ENCODE data around the gene IL16.

DNA sequence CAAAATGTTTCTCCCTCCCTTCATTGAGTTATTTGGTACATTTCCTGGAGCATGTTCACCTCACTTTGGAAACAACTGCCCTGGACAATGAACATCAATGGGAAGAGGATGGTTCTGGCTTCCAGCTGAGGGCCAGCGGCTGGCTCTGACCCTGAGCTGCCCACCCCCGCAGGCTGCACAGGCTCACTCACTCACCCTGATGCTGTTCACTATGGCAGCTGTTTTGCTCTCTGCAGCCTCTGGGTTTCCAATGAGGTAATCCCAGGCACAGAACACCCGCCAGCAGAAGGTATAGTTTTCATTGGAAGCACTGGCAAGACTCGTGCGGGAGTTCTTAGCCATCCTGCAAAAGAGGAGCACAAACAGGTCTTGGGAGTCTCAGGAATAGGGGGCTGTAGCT, 159.6 kb downstream of the IL16 start:
- TF ChIP-seq POLR2AphosphoS5 (IDR thresholded peaks at IDR 0.05; ENCODE audit: low read depth, low read length) (no peak), TAF1 (IDR thresholded peaks at IDR 0.05; ENCODE audit: borderline replicate concordance, low read depth, low read length) (no peak), POLR2A (IDR thresholded peaks at IDR 0.05; ENCODE audit: low read depth, low read length) (no peak)
